K562 (cell line): ENCODE measurements around the gene TMPO. TPM values are rescaled to one million over a fixed set of nuclear protein-coding genes. Genes with fewer than 3 reads are reported as not detected.
A peak's percentile ranks its signal among the peaks of the same experiment; 100 is the strongest.

ENCODE experiments used
- AFF4 ChIP-seq: sonication (generic); formaldehyde crosslinking; IDR thresholded peaks from 2 replicates; pipeline ENCODE4 v1.8.0; 2023; ENCODE audit warnings: mild to moderate bottlenecking, missing genetic modification reagents
- ATF4 ChIP-seq: fragments of 450-650 bp; formaldehyde crosslinking; IDR thresholded peaks from 2 replicates; pipeline ENCODE4 v1.4.0; 2022; ENCODE audit warnings: mild to moderate bottlenecking, moderate library complexity
- CBFA2T2 ChIP-seq: fragments of 450-650 bp; conservative IDR thresholded peaks from 2 replicates; pipeline ENCODE4 v1.6.1; 2017; ENCODE audit warnings: mild to moderate bottlenecking
- DMBX1 ChIP-seq: fragments of 250-450 bp; sonication (Bioruptor Pico); IDR thresholded peaks from 2 replicates; pipeline ENCODE4 v1.8.0; 2022; ENCODE audit warnings: inconsistent platforms, mild to moderate bottlenecking, moderate library complexity, borderline replicate concordance
- HEY1 ChIP-seq: fragments of 250-450 bp; sonication (Bioruptor Pico); IDR thresholded peaks from 2 replicates; pipeline ENCODE4 v1.5.0; 2020; ENCODE audit warnings: mild to moderate bottlenecking, moderate library complexity, borderline replicate concordance
- HMBOX1 ChIP-seq: sonication (generic); IDR thresholded peaks from 2 replicates; pipeline ENCODE4 v1.6.1; 2016
- MTA2 ChIP-seq: fragments of 450-650 bp; IDR thresholded peaks from 2 replicates; pipeline ENCODE4 v1.6.1; 2016; ENCODE audit warnings: low read depth
- NCOA4 ChIP-seq: fragments of 450-650 bp; IDR thresholded peaks from 2 replicates; pipeline ENCODE4 v1.6.1; 2018; ENCODE audit warnings: mild to moderate bottlenecking; ENCODE audit not compliant: partially characterized antibody
- POLR3A ChIP-seq: IDR thresholded peaks from 2 replicates; pipeline ENCODE4 v1.6.1; 2011; ENCODE audit warnings: borderline replicate concordance, mild to moderate bottlenecking, moderate library complexity; ENCODE audit not compliant: insufficient read length, insufficient read depth; ENCODE audit errors: extremely low read depth
- PURB ChIP-seq: sonication (generic); formaldehyde crosslinking; IDR thresholded peaks from 2 replicates; pipeline ENCODE4 v1.9.0; 2021; ENCODE audit warnings: low read depth, mild to moderate bottlenecking, missing genetic modification reagents
- SREBF2 ChIP-seq: sonication (generic); formaldehyde crosslinking; IDR thresholded peaks from 2 replicates; pipeline ENCODE4 v1.4.0; 2020; ENCODE audit warnings: mild to moderate bottlenecking, missing genetic modification reagents
- USF2 ChIP-seq: sonication (generic); formaldehyde crosslinking; IDR thresholded peaks from 2 replicates; pipeline ENCODE4 v1.5.0; 2020; ENCODE audit warnings: missing genetic modification reagents
- WHSC1 ChIP-seq: IDR thresholded peaks from one replicate; pipeline ENCODE4 v1.6.1; 2012; ENCODE audit warnings: low read length, control low read depth, inconsistent platforms
- ZBTB26 ChIP-seq: fragments of 450-650 bp; formaldehyde crosslinking; IDR thresholded peaks from 2 replicates; pipeline ENCODE4 v1.4.0; 2022; ENCODE audit warnings: missing genetic modification characterization
- ZNF232 ChIP-seq: sonication (generic); formaldehyde crosslinking; IDR thresholded peaks from 2 replicates; pipeline ENCODE4 v1.8.0; 2022; ENCODE audit warnings: mild to moderate bottlenecking, missing genetic modification reagents
- ZNF274 ChIP-seq: IDR thresholded peaks from 2 replicates; pipeline ENCODE4 v1.6.1; 2011; ENCODE audit warnings: low read depth, mild to moderate bottlenecking, low read length, moderate library complexity, borderline replicate concordance
- ZNF282 ChIP-seq: sonication (generic); formaldehyde crosslinking; IDR thresholded peaks from 2 replicates; pipeline ENCODE4 v1.8.1; 2023; ENCODE audit warnings: missing genetic modification reagents
- ZNF408 ChIP-seq: fragments of 250-450 bp; sonication (Bioruptor Pico); IDR thresholded peaks from 2 replicates; pipeline ENCODE4 v1.4.0; 2020; ENCODE audit warnings: low read depth, mild to moderate bottlenecking, moderate library complexity
- ZNF707 ChIP-seq: fragments of 250-450 bp; sonication (Bioruptor Pico); conservative IDR thresholded peaks from 2 replicates; pipeline ENCODE4 v1.8.0; 2022; ENCODE audit warnings: inconsistent platforms, mild to moderate bottlenecking, moderate library complexity
- polyA plus RNA-seq, 8 experiments: library from polyadenylated mRNA; depleted of rRNA in 4 of 8; stranded (reverse) in 5 of 8; unstranded in 3 of 8; fragments of >200 nt; fragmentation: Nextera tagmentation in 2 of 8; fragmentation: Illumina TruSeq in 1 of 8; extraction: Ambion mirVana in 2 of 8; extraction: Trizol in 1 of 8; gene quantifications; 2 replicates each; pipeline versions ENCODE4 v1.2.1 to v1.2.3, GENCODE V29; 2011 to 2014; ENCODE audit warnings: inconsistent platforms in 1 of 8, missing spikeins in 1 of 8
- total RNA-seq, 7 experiments: library from RNA; depleted of rRNA in 6 of 7; stranded (reverse); fragments of >200 nt in 6 of 7; fragmentation: Illumina TruSeq in 2 of 7; extraction: Trizol in 2 of 7; gene quantifications; 2 replicates each; pipeline versions ENCODE4 v1.2.1 to v1.2.3, GENCODE V29; 2011 to 2021; ENCODE audit warnings: low replicate concordance in 1 of 7

The TMPO gene
- total and polyA plus RNA-seq, 9 of the 15 experiments (the other 6 are each of a cell fraction or from before 2014, with no cell fraction given) = 62.1 to 263 (median 182) TPM

- TF ChIP-seq ZNF232 (CRISPR knock-in tag) (no peak), WHSC1 (no peak), ZNF707 (CRISPR knock-in tag) (no peak), ZNF408 (no peak), HMBOX1 (peak; percentile 59), POLR3A (peak; percentile 98), ZBTB26 (CRISPR knock-in tag) (0 out of 2 replicates have a peak, but pooled peaks have one; percentile 60), PURB (CRISPR knock-in tag) (no peak), ATF4 (CRISPR knock-in tag) (peak; percentile 44; the same call in 1 of the 2 replicates), USF2 (no peak), ZNF282 (CRISPR knock-in tag) (no peak), MTA2 (no peak; the same call in 1 of the 2 replicates), HEY1 (CRISPR knock-in tag) (no peak), CBFA2T2 (no peak), ZNF274 (no peak), AFF4 (CRISPR knock-in tag) (peak; percentile 78; the same call in 1 of the 2 replicates), SREBF2 (no peak), DMBX1 (CRISPR knock-in tag) (peak; percentile 45; the same call in 1 of the 2 replicates), NCOA4 (no peak)
Observed at GRCh38 chr12:98503592-98504367, 11.6 kb upstream of the TMPO start (continued).
